ENCODE measurements around the gene TNFRSF9.

DNA sequence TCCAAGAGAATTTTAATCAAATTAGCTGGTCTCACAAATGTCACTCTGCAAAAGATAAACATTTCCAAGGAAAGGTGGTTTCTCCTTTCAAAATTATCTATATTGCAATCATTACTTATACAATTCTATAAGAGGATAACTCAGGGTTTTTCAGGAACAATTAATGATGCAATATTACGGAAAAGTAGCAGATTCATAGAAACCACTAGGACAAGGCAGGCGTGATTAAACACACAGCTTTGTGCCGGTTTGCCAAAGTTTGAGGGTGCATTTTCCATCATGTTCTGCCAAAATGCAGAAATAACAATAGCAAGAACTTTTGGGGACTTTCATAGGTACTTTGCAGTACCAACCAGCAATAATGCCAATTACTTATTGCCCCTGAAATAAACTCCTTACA lies 605 bp downstream of the TNFRSF9 start:
- TF ChIP-seq, protein P1, sequence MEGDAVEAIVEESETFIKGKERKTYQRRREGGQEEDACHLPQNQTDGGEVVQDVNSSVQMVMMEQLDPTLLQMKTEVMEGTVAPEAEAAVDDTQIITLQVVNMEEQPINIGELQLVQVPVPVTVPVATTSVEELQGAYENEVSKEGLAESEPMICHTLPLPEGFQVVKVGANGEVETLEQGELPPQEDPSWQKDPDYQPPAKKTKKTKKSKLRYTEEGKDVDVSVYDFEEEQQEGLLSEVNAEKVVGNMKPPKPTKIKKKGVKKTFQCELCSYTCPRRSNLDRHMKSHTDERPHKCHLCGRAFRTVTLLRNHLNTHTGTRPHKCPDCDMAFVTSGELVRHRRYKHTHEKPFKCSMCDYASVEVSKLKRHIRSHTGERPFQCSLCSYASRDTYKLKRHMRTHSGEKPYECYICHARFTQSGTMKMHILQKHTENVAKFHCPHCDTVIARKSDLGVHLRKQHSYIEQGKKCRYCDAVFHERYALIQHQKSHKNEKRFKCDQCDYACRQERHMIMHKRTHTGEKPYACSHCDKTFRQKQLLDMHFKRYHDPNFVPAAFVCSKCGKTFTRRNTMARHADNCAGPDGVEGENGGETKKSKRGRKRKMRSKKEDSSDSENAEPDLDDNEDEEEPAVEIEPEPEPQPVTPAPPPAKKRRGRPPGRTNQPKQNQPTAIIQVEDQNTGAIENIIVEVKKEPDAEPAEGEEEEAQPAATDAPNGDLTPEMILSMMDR (IDR thresholded peaks at IDR 0.05) = no peak
- TF ChIP-seq POLR2A (IDR thresholded peaks at IDR 0.05; ENCODE audit: low read depth) (no peak), EP300 (IDR thresholded peaks at IDR 0.05) (no peak)
